Measurements from ENCODE around the gene TGFBRAP1. TPM values are rescaled to one million over a fixed set of nuclear protein-coding genes. Genes with fewer than 3 reads are reported as not detected.

Gene TGFBRAP1
- polyA plus RNA-seq, 4 donors, result 6.0 to 13.9 (median 7.8) TPM

GRCh38 chr2:105362862-105363591 lies 33.5 kb upstream of the TGFBRAP1 start:
- FAIRE-seq, result no peak
- peaks cover 0 to 9% of the 10 kb centered on the region in 2 donors for H3K9me3 ChIP-seq (ENCODE audit: control insufficient read depth in 2 of 2, insufficient read depth in 1 of 2, low read depth in 1 of 2, low read length in 1 of 2)

GRCh38 chr2:105361102-105361889 lies 31.8 kb upstream of the TGFBRAP1 start:
- 60 to 81% (median 71%) methylated on average over 11 of the region's 11 CpGs for WGBS, 3 donors
- peaks cover 11 to 29% (median 16%) of the 10 kb centered on the region in 3 donors for H3K36me3 ChIP-seq (ENCODE audit: control insufficient read depth in 3 of 3, insufficient read depth in 2 of 3, low read depth in 1 of 3, low read length in 3 of 3)
- no peak overlapping the region for H3K27ac ChIP-seq (ENCODE audit: low read depth in 1 of 3, low read length in 2 of 3)

More at GRCh38 chr2:105362862-105363591, 33.5 kb upstream of the TGFBRAP1 start:
- peaks cover 12 to 29% (median 17%) of the 10 kb centered on the region in 3 donors for H3K36me3 ChIP-seq (ENCODE audit: control insufficient read depth in 3 of 3, insufficient read depth in 2 of 3, low read depth in 1 of 3, low read length in 3 of 3)
- H3K27me3 ChIP-seq (ENCODE audit: control insufficient read depth in 3 of 3, insufficient read depth in 3 of 3, low read length in 3 of 3), result no peaks in the 10 kb centered on the region
- no peak for DNase-seq
- H3K27ac ChIP-seq (ENCODE audit: low read depth in 1 of 3, low read length in 2 of 3), result no peak overlapping the region
- WGBS, 3 donors, result 69 to 83% (median 74%) methylated on average over 15 of the region's 15 CpGs
- H3K4me1 ChIP-seq (ENCODE audit: control insufficient read depth in 3 of 3, insufficient read depth in 2 of 3, low read depth in 1 of 3, low read length in 2 of 3), result no peaks in the 10 kb centered on the region
- H3K4me3 ChIP-seq (ENCODE audit: low read depth in 1 of 3, low read length in 3 of 3), result no peak overlapping the region

GRCh38 chr2:105358593-105358992 lies 29.1 kb upstream of the TGFBRAP1 start:
- H3K4me3 ChIP-seq (ENCODE audit: low read depth in 1 of 3, low read length in 3 of 3), result no peak overlapping the region
- peaks cover 0 to 33% of the 10 kb centered on the region in 2 donors for H3K9me3 ChIP-seq (ENCODE audit: control insufficient read depth in 2 of 2, insufficient read depth in 1 of 2, low read depth in 1 of 2, low read length in 1 of 2)
- H3K4me1 ChIP-seq (ENCODE audit: control insufficient read depth in 3 of 3, insufficient read depth in 2 of 3, low read depth in 1 of 3, low read length in 2 of 3), result no peaks in the 10 kb centered on the region
- H3K27ac ChIP-seq (ENCODE audit: low read depth in 1 of 3, low read length in 2 of 3), result peak overlapping the region in 1 of 3 donors; percentile 27
- H3K36me3 ChIP-seq (ENCODE audit: control insufficient read depth in 3 of 3, insufficient read depth in 2 of 3, low read depth in 1 of 3, low read length in 3 of 3), result peaks cover 11 to 39% (median 12%) of the 10 kb centered on the region in 3 donors
- FAIRE-seq, result no peak
- WGBS, 3 donors, result 76 to 92% (median 88%) methylated on average over 6 of the region's 6 CpGs
- no peak for DNase-seq
- H3K27me3 ChIP-seq (ENCODE audit: control insufficient read depth in 3 of 3, insufficient read depth in 3 of 3, low read length in 3 of 3), result no peaks in the 10 kb centered on the region

More at GRCh38 chr2:105361102-105361889, 31.8 kb upstream of the TGFBRAP1 start:
- Histone ChIP-seq H3K9me3 (ENCODE audit: control insufficient read depth in 2 of 2, insufficient read depth in 1 of 2, low read depth in 1 of 2, low read length in 1 of 2) (peaks cover 0 to 17% of the 10 kb centered on the region in 2 donors), H3K4me3 (ENCODE audit: low read depth in 1 of 3, low read length in 3 of 3) (no peak overlapping the region), H3K27me3 (ENCODE audit: control insufficient read depth in 3 of 3, insufficient read depth in 3 of 3, low read length in 3 of 3) (no peaks in the 10 kb centered on the region), H3K4me1 (ENCODE audit: control insufficient read depth in 3 of 3, insufficient read depth in 2 of 3, low read depth in 1 of 3, low read length in 2 of 3) (no peaks in the 10 kb centered on the region)
- FAIRE-seq (no peak), DNase-seq (no peak)

- peaks cover 12 to 39% (median 15%) of the 10 kb centered on the region in 3 donors for H3K36me3 ChIP-seq (ENCODE audit: control insufficient read depth in 3 of 3, insufficient read depth in 2 of 3, low read depth in 1 of 3, low read length in 3 of 3)
- no peak for FAIRE-seq
- 97 to 100% (median 98%) methylated on average over 1 of the region's 1 CpG for WGBS, 3 donors
These were observed 27.6 kb upstream of the TGFBRAP1 start for GRCh38 chr2:105357122-105357521.

GRCh38 chr2:105344704-105345345 lies 15.3 kb upstream of the TGFBRAP1 start:
- no peaks in the 10 kb centered on the region for H3K27me3 ChIP-seq (ENCODE audit: control insufficient read depth in 3 of 3, insufficient read depth in 3 of 3, low read length in 3 of 3)
- FAIRE-seq (no peak), DNase-seq (peak; percentile 41 to 59)
- H3K9me3 ChIP-seq (ENCODE audit: control insufficient read depth in 2 of 2, insufficient read depth in 1 of 2, low read depth in 1 of 2, low read length in 1 of 2), result no peaks in the 10 kb centered on the region
- H3K36me3 ChIP-seq (ENCODE audit: control insufficient read depth in 3 of 3, insufficient read depth in 2 of 3, low read depth in 1 of 3, low read length in 3 of 3), result peaks cover 3 to 21% (median 20%) of the 10 kb centered on the region in 3 donors
- 35 to 67% (median 47%) methylated on average over 4 of the region's 4 CpGs for WGBS, 3 donors
- no peaks in the 10 kb centered on the region for H3K4me1 ChIP-seq (ENCODE audit: control insufficient read depth in 3 of 3, insufficient read depth in 2 of 3, low read depth in 1 of 3, low read length in 2 of 3)
- no peak overlapping the region for H3K27ac ChIP-seq (ENCODE audit: low read depth in 1 of 3, low read length in 2 of 3)
- H3K4me3 ChIP-seq (ENCODE audit: low read depth in 1 of 3, low read length in 3 of 3), result no peak overlapping the region

More at GRCh38 chr2:105357122-105357521, 27.6 kb upstream of the TGFBRAP1 start:
- peaks cover 0 to 33% of the 10 kb centered on the region in 2 donors for H3K9me3 ChIP-seq (ENCODE audit: control insufficient read depth in 2 of 2, insufficient read depth in 1 of 2, low read depth in 1 of 2, low read length in 1 of 2)
- no peak for DNase-seq
- no peak overlapping the region for H3K27ac ChIP-seq (ENCODE audit: low read depth in 1 of 3, low read length in 2 of 3)
- H3K4me3 ChIP-seq (ENCODE audit: low read depth in 1 of 3, low read length in 3 of 3), result no peak overlapping the region
- H3K4me1 ChIP-seq (ENCODE audit: control insufficient read depth in 3 of 3, insufficient read depth in 2 of 3, low read depth in 1 of 3, low read length in 2 of 3), result no peaks in the 10 kb centered on the region
- no peaks in the 10 kb centered on the region for H3K27me3 ChIP-seq (ENCODE audit: control insufficient read depth in 3 of 3, insufficient read depth in 3 of 3, low read length in 3 of 3)

- 73 to 80% (median 74%) methylated on average over 4 of the region's 4 CpGs for WGBS, 3 donors
- Histone ChIP-seq H3K4me1 (ENCODE audit: control insufficient read depth in 3 of 3, insufficient read depth in 2 of 3, low read depth in 1 of 3, low read length in 2 of 3) (peaks cover 0 to 9% (median 6%) of the 10 kb centered on the region in 3 donors), H3K36me3 (ENCODE audit: control insufficient read depth in 3 of 3, insufficient read depth in 2 of 3, low read depth in 1 of 3, low read length in 3 of 3) (peaks cover 0 to 13% (median 9%) of the 10 kb centered on the region in 3 donors), H3K27ac (ENCODE audit: low read depth in 1 of 3, low read length in 2 of 3) (no peak overlapping the region), H3K9me3 (ENCODE audit: control insufficient read depth in 2 of 2, insufficient read depth in 1 of 2, low read depth in 1 of 2, low read length in 1 of 2) (no peaks in the 10 kb centered on the region), H3K27me3 (ENCODE audit: control insufficient read depth in 3 of 3, insufficient read depth in 3 of 3, low read length in 3 of 3) (no peaks in the 10 kb centered on the region), H3K4me3 (ENCODE audit: low read depth in 1 of 3, low read length in 3 of 3) (no peak overlapping the region)
- FAIRE-seq (no peak), DNase-seq (no peak)
These were observed 9.9 kb upstream of the TGFBRAP1 start for GRCh38 chr2:105339414-105339813.

- WGBS, 3 donors, result 4 to 6% (median 6%) methylated on average over 5 of the region's 5 CpGs
- peak overlapping the region; percentile 78 to 87 (median 85) for H3K4me3 ChIP-seq (ENCODE audit: low read depth in 1 of 3, low read length in 3 of 3)
- H3K9me3 ChIP-seq (ENCODE audit: control insufficient read depth in 2 of 2, insufficient read depth in 1 of 2, low read depth in 1 of 2, low read length in 1 of 2), result no peaks in the 10 kb centered on the region
- no peak for FAIRE-seq
- H3K36me3 ChIP-seq (ENCODE audit: control insufficient read depth in 3 of 3, insufficient read depth in 2 of 3, low read depth in 1 of 3, low read length in 3 of 3), result peaks cover 0 to 9% (median 7%) of the 10 kb centered on the region in 3 donors
- peaks cover 0 to 9% (median 6%) of the 10 kb centered on the region in 3 donors for H3K4me1 ChIP-seq (ENCODE audit: control insufficient read depth in 3 of 3, insufficient read depth in 2 of 3, low read depth in 1 of 3, low read length in 2 of 3)
- peak overlapping the region; percentile 80 to 96 (median 90) for H3K27ac ChIP-seq (ENCODE audit: low read depth in 1 of 3, low read length in 2 of 3)
- H3K27me3 ChIP-seq (ENCODE audit: control insufficient read depth in 3 of 3, insufficient read depth in 3 of 3, low read length in 3 of 3), result no peaks in the 10 kb centered on the region
- DNase-seq, result peak in 1 of 2 donors; percentile 22
These were observed 8.5 kb upstream of the TGFBRAP1 start for GRCh38 chr2:105338020-105338385.
